Heart right ventricle (tissue), 16 donors: ENCODE results near the gene ACSL6. TPM values are rescaled to one million over a fixed set of nuclear protein-coding genes. Genes with fewer than 3 reads are reported as not detected.

Experiments
- ATAC-seq, 8 donors: fragments of 200-7000 bp; cut with Tn5 transposase; one replicate each; pipeline ENCODE4 v1.9.1; 2020; ENCODE audit warnings: mild to moderate bottlenecking in 8 of 8, moderate library complexity in 8 of 8, moderate number of reproducible peaks in 1 of 8
- DNase-seq, 2 donors: peaks; one replicate each; pipeline ENCODE4 v3.0.0-alpha.2; 2020
- H3K27ac ChIP-seq, 10 donors: fragments of 200-600 bp; sonication (generic) in 2 of 10; one replicate each; pipeline versions ENCODE4 v1.5.0 to v1.8.0; 2020 to 2022; ENCODE audit warnings: mild to moderate bottlenecking in 3 of 10
- H3K27me3 ChIP-seq, 7 donors: fragments of 200-600 bp; one replicate each; pipeline ENCODE4 v1.8.0; 2021 to 2022; ENCODE audit warnings: mild to moderate bottlenecking in 2 of 7
- H3K36me3 ChIP-seq, 9 donors: fragments of 200-600 bp; sonication (generic) in 1 of 9; one replicate each; pipeline versions ENCODE4 v1.5.0 to v1.8.0; 2020 to 2022; ENCODE audit warnings: mild to moderate bottlenecking in 2 of 9
- H3K4me1 ChIP-seq, 9 donors: fragments of 200-600 bp; sonication (generic) in 1 of 9; one replicate each; pipeline versions ENCODE4 v1.5.0 to v1.8.0; 2020 to 2022; ENCODE audit warnings: mild to moderate bottlenecking in 4 of 9
- H3K4me3 ChIP-seq, 10 donors: fragments of 200-600 bp; sonication (generic) in 2 of 10; one replicate each; pipeline versions ENCODE4 v1.5.0 to v1.8.0; 2020 to 2022; ENCODE audit warnings: mild to moderate bottlenecking in 7 of 10, moderate library complexity in 2 of 10
- H3K9me3 ChIP-seq, 11 donors: fragments of 200-600 bp in 10 of 11; sonication (generic) in 2 of 11; one replicate each; pipeline versions ENCODE4 v1.5.0 to v1.8.0; 2013 to 2022; ENCODE audit warnings: mild to moderate bottlenecking in 2 of 11, control low read depth in 1 of 11, moderate library complexity in 1 of 11
- WGBS, 2 donors: extraction: QIAGEN DNeasy Blood & Tissue Kit; methylation state at CpG; one replicate each; pipeline ENCODE4 v1.1.7; 2013; ENCODE audit warnings: inconsistent platforms in 1 of 2; 5-methylcytosine and 5-hydroxymethylcytosine counted together
- intact Hi-C, 10 donors: fragments of 100-400 bp; cut with DNase I; formaldehyde crosslinking; loops; one replicate each; pipeline versions ENCODE4 v1.11.1 to v1.14.2; 2022
- polyA plus RNA-seq, 2 donors: library from polyadenylated mRNA; stranded (reverse); fragments of 200-250 nt; gene quantifications; one replicate each; pipeline ENCODE4 v1.2.3, GENCODE V29; 2013
- total RNA-seq, 10 donors: library from RNA; stranded (reverse); fragmentation: NEBNext Ultra II Directional in 3 of 10; extraction: Animal tissue kit (Norgen Biotek cat#: 25700) in 3 of 10; gene quantifications; one replicate each; pipeline versions ENCODE4 v1.2.1 to v1.2.4, GENCODE V29; 2021 to 2023
- TF ChIP-seq, protein P1 (sequence below), 9 donors: fragments of 200-600 bp; sonication (generic) in 2 of 9; IDR thresholded peaks; one replicate each; pipeline versions ENCODE4 v1.5.0 to v1.8.0; 2021 to 2022; ENCODE audit warnings: antibody characterized with exemption in 9 of 9, mild to moderate bottlenecking in 5 of 9, moderate library complexity in 1 of 9
- donor health status: Arrhythmogenic right ventricular cardiomyopathy.
- donor health status: ischemic (EF 13 %, LVEDD 7.1; RV severe dilation, severe dysfunction).
- donor health status: healthy with polysubstance abuse.
- donor health status: DM: no; HTN: yes; CAD: no.
- donor health status: DM: no; HTN: no; CAD: no.
- donor health status: ischemic (EF 25% LVEDD 6.9; RV normal size, moderate dysfunction).
- donor health status: ischemic (EF 25% LVEDD 5.7; RV mildly dilated, moderate dysfunction).
- donor health status: healthy.
- donor health status: DM: yes; HTN: yes; CAD: no.
- donor health status: Ischemic cardiomyopathy.
- donor health status: ischemic (EF 35%, LVEDD 5.7; RV mildly dilated, moderate dysfunction).
- donor health status: nonischemic (EF 11% LVEDD 7.7; RV severe dilation, severe dysfunction).
- donor health status: DM: yes; HTN: yes; CAD: no.
- donor health status: PGD.
- donor health status: ischemic (EF 29% LVEDD 5.4; RV normal size, mild dysfunction).
- donor health status: nonischemic (EF 23%, LVEDD 6.1; RV moderate dilation, normal function).

ACSL6 gene
- total and polyA plus RNA-seq, 12 donors, result 0.26 to 7.0 (median 3.0) TPM

DNA sequence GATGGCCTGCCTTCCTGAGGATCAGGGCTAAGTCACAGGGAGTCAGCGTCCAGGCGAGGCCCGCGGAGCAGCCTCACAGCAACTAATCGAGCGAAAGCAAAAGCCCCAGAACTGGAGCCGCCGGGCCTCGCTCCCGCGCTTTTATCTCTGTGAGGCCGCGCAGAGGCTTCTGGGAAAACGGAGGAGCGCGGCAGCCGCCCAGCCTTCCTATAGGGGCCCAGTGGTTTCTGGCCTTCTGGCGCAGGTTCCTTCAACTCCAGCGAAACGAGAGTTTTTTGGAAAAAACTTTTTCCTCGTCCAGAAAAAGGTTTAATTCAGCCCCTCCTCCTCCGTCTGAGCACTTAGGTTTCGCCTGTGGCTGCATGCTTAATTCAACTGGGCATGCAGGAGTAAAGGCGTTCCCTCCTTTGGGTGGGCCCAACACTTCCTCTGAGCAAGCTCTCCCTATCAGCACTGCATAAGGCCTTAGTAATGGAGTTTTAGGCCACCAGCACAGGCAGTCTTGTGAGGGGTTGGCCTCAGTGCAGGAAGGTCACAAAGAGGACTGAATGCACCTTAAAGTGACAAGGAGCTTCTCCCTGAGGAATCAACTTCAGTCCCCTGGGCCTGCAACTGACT, 65.8 kb downstream of the ACSL6 start, which contains the start of gene MEIKIN:
MEIKIN (minus strand) TSS at position 113 of the 618 bp plus-strand sequence. CDS start 158 bp downstream, outside the sequence.
- 67 to 71% methylated on average over 24 of the region's 24 CpGs for WGBS, 2 donors
- intact Hi-C loops, result no loop called here
- H3K4me3 ChIP-seq, result peak within 1 kb of the TSS in 1 of 10 donors; percentile 4

DNA sequence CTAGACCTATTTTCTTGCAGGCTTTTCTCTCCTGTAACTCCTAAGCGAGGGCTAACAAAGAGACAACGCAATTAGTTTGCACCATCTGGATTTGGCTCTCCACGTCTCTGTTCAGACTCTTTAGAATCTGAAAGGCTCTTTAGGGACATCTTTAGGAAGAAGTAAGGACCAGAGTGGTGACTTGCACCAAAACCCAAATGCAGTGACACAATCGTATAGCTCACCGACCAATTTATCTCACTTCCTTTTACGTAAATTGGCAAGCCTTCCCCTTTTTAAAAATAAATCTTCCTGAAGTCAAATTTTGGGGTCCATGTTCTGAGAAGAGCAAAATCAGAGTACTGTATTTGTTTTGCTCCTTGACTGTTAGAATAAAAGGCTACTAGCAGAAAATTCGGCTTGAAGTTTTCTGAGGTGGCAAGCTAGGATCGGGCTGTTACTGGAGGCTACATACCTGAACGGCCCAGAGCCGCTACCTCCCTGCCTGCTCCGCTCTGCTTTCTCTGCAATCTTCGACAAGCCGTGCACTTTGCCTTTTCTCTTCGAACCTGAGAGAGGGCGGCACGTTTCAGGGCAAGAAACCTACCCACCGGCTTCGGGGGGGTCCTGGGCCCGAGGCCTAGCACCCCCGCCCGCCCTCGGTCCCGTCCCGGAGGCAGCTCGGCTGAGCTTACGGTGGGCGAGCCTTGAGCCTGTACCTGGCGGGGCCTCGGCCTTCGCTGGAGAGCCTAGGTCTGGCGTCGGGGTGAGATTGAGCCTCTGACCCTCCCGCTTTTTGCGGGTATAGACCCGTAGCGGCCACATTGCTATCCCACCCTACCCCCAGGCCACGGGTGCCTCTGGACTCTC, 66.5 kb downstream of the ACSL6 start:
- no peak for DNase-seq
- intact Hi-C loops, result no loop called here
- peak overlapping the region in 1 of 10 donors; percentile 57 for H3K27ac ChIP-seq
- no peaks in the 10 kb centered on the region for H3K36me3 ChIP-seq
- peak overlapping the region in 1 of 10 donors; percentile 4 for H3K4me3 ChIP-seq
- TF ChIP-seq, protein P1, sequence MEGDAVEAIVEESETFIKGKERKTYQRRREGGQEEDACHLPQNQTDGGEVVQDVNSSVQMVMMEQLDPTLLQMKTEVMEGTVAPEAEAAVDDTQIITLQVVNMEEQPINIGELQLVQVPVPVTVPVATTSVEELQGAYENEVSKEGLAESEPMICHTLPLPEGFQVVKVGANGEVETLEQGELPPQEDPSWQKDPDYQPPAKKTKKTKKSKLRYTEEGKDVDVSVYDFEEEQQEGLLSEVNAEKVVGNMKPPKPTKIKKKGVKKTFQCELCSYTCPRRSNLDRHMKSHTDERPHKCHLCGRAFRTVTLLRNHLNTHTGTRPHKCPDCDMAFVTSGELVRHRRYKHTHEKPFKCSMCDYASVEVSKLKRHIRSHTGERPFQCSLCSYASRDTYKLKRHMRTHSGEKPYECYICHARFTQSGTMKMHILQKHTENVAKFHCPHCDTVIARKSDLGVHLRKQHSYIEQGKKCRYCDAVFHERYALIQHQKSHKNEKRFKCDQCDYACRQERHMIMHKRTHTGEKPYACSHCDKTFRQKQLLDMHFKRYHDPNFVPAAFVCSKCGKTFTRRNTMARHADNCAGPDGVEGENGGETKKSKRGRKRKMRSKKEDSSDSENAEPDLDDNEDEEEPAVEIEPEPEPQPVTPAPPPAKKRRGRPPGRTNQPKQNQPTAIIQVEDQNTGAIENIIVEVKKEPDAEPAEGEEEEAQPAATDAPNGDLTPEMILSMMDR (IDR thresholded peaks at IDR 0.05), result no peak
- H3K27me3 ChIP-seq, result peaks cover 0 to 7% (median 0%) of the 10 kb centered on the region in 7 donors
- peaks cover 0 to 10% (median 0%) of the 10 kb centered on the region in 9 donors for H3K4me1 ChIP-seq
- no peaks in the 10 kb centered on the region for H3K9me3 ChIP-seq
- WGBS, 2 donors, result 79% methylated on average over 37 of the region's 37 CpGs
- ATAC-seq, result no peak

More for the DNA sequence above, 65.8 kb downstream of the ACSL6 start, which contains the start of gene MEIKIN:
- DNase-seq (peak in 1 of 2 donors; percentile 18), ATAC-seq (no peak)
- no peaks in the 10 kb centered on the region for H3K9me3 ChIP-seq
- peaks cover 0 to 7% (median 0%) of the 10 kb centered on the region in 7 donors for H3K27me3 ChIP-seq
- peaks cover 0 to 10% (median 0%) of the 10 kb centered on the region in 9 donors for H3K4me1 ChIP-seq
- TF ChIP-seq, protein P1 (IDR thresholded peaks at IDR 0.05), result no peak
- no peaks in the 10 kb centered on the region for H3K36me3 ChIP-seq
- H3K27ac ChIP-seq, result peak within 1 kb of the TSS in 1 of 10 donors; percentile 57

DNA sequence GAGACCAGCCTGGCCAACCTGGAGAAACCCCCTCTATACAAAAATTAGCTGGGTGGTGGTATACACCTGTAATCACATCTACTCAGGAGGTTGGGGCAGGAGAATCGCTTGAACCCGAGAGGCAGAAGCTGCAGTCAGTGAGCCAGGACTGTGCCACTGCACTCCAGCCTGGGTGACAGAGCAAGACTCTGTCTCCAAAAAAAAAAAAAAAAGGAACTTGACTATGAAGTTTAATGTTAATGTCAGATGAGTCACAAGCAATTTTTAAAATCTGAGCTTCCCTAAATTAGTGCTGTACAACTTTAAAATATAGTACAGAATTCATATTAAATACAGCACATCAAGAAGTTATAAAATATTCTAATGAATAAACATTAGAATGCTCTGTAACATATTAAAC, 67.5 kb downstream of the ACSL6 start:
- Histone ChIP-seq H3K36me3 (no peaks in the 10 kb centered on the region), H3K9me3 (no peaks in the 10 kb centered on the region), H3K27ac (peak overlapping the region in 1 of 10 donors; percentile 57), H3K27me3 (peaks cover 0 to 7% (median 0%) of the 10 kb centered on the region in 7 donors), H3K4me3 (no peak overlapping the region), H3K4me1 (peaks cover 0 to 10% (median 0%) of the 10 kb centered on the region in 9 donors)
- ATAC-seq (no peak), DNase-seq (no peak)
- TF ChIP-seq, protein P1 (IDR thresholded peaks at IDR 0.05), result no peak
- intact Hi-C loops, result no loop called here
- 83 to 96% methylated on average over 2 of the region's 2 CpGs for WGBS, 2 donors

DNA sequence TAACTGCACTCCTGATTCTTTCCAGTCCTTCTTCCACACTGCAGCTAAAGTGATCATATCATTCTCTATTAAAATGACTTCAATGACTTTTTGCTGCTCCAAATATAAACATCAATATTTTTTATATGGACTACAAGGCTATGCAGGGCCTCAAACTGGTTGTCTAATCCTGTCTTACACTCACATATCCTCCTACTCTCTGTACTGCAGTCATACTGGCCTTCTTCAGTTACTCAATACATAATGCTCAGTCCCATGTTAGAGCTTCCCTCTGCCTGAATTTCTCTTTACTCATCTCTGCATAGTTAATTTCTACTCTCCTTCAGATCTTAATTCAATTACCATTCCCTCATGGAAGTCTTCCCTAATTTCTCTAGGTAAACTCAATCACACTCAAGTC, 69.4 kb downstream of the ACSL6 start:
- H3K4me3 ChIP-seq, result no peak overlapping the region
- TF ChIP-seq, protein P1 (IDR thresholded peaks at IDR 0.05), result no peak
- ATAC-seq, result no peak
- H3K4me1 ChIP-seq, result peaks cover 0 to 10% (median 0%) of the 10 kb centered on the region in 9 donors
- H3K9me3 ChIP-seq, result no peaks in the 10 kb centered on the region
- peaks cover 0 to 7% (median 0%) of the 10 kb centered on the region in 7 donors for H3K27me3 ChIP-seq
- DNase-seq, result no peak
- intact Hi-C loops, result no loop called here
- H3K36me3 ChIP-seq, result no peaks in the 10 kb centered on the region
- no peak overlapping the region for H3K27ac ChIP-seq
